ENCODE data around the gene XRCC5.

XRCC5 gene

DNA sequence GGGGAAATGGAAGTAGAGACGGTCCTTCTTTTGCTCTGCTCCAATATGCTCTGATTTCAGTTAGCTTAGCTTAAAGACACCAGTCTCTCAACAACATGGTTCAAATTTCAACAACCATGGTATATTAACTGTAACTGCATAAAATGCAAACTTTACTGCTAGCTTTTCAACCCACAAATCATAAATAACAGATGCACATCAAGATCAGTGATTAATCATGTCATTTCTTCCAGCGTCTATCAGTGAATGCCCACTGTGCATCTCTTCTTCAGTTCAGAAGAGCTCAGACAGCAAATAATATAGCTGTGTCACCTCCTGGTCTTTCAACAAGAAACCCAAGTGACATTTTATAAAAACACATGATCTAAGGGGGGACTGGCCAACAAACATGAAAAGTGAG lies 40.1 kb upstream of the XRCC5 start:
- no peak overlapping the region for H3K4me2 ChIP-seq (ENCODE audit: low read length)
- H3K27me3 ChIP-seq (ENCODE audit: control insufficient read depth, insufficient read depth, low read length): no peaks in the 10 kb centered on the region
- H2AFZ ChIP-seq: no peak overlapping the region
- no peak overlapping the region for H3K4me3 ChIP-seq (ENCODE audit: low read depth, low read length)
- H3K79me2 ChIP-seq: no peaks in the 10 kb centered on the region
- H3K27ac ChIP-seq: no peak overlapping the region
- H3K4me1 ChIP-seq: no peaks in the 10 kb centered on the region
- H3K9me3 ChIP-seq (ENCODE audit: control insufficient read depth, low read length): no peaks in the 10 kb centered on the region
- no peak overlapping the region for H3K9ac ChIP-seq
- H3K36me3 ChIP-seq (ENCODE audit: control insufficient read depth, insufficient read depth, low read length): no peaks in the 10 kb centered on the region
- TF ChIP-seq, protein P1, sequence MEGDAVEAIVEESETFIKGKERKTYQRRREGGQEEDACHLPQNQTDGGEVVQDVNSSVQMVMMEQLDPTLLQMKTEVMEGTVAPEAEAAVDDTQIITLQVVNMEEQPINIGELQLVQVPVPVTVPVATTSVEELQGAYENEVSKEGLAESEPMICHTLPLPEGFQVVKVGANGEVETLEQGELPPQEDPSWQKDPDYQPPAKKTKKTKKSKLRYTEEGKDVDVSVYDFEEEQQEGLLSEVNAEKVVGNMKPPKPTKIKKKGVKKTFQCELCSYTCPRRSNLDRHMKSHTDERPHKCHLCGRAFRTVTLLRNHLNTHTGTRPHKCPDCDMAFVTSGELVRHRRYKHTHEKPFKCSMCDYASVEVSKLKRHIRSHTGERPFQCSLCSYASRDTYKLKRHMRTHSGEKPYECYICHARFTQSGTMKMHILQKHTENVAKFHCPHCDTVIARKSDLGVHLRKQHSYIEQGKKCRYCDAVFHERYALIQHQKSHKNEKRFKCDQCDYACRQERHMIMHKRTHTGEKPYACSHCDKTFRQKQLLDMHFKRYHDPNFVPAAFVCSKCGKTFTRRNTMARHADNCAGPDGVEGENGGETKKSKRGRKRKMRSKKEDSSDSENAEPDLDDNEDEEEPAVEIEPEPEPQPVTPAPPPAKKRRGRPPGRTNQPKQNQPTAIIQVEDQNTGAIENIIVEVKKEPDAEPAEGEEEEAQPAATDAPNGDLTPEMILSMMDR (IDR thresholded peaks at IDR 0.05): no peak

DNA sequence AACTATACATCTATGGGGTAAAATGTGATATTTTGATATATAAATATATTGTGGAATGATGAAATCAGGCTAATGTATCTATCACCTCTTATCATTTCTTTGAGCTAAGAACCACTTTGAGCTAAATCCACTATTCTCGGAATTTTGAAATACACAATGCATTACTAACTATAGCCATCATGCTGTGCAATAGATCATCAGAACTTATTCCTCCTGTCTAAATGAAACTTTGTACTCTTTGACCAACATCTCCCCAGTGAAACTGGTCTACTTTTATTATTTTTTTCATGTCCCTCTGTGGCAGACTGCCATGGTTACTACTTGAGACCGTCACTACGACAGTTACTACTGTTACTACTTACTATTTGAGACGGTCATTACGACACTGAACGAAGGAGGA lies 39.0 kb upstream of the XRCC5 start:
- TF ChIP-seq, protein P1 (IDR thresholded peaks at IDR 0.05): no peak
- no peak overlapping the region for H3K27ac ChIP-seq
- H3K79me2 ChIP-seq: no peaks in the 10 kb centered on the region
- no peaks in the 10 kb centered on the region for H3K9me3 ChIP-seq (ENCODE audit: control insufficient read depth, low read length)
- H3K9ac ChIP-seq: no peak overlapping the region
- no peaks in the 10 kb centered on the region for H3K4me1 ChIP-seq
- H3K36me3 ChIP-seq (ENCODE audit: control insufficient read depth, insufficient read depth, low read length): no peaks in the 10 kb centered on the region
- no peak overlapping the region for H3K4me3 ChIP-seq (ENCODE audit: low read depth, low read length)
- no peak overlapping the region for H2AFZ ChIP-seq
- no peak overlapping the region for H3K4me2 ChIP-seq (ENCODE audit: low read length)
- H3K27me3 ChIP-seq (ENCODE audit: control insufficient read depth, insufficient read depth, low read length): no peaks in the 10 kb centered on the region

DNA sequence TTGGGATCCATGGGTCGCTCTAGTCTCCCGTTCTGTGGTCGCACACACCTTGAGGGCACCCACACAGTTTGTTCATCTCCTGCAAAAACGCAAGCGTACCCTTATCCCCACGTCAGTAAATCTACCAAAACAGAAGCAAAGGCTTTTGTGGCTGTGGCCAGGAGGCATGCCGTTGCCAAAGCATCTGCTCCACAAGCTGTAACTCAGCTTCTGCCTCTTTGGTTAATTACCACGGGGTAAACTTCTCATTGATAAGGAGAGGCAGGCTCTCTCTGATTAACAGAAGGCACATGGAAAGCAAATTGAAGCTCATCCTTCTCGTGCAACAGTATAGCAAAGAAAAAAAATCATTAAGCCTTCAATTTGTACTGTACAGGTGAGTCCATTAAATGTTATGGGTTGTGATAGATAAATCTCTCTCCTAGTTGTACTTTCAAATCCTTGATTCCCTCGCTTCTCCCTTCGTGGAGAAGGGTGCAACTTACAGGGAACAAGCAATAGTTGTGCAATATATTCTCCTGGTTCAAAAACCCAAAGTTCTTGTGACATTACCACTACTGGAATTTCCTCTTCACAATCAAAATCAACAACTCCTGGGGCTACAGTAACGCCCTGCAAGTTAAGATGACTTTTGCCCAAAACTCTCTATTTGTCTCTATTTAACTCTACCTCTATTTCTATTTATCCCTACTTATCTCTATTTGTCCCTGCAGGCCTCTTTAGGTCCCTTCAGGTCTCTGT lies 37.9 kb upstream of the XRCC5 start:
- H2AFZ ChIP-seq: no peak overlapping the region
- no peaks in the 10 kb centered on the region for H3K79me2 ChIP-seq
- H3K4me3 ChIP-seq (ENCODE audit: low read depth, low read length): no peak overlapping the region
- H3K4me2 ChIP-seq (ENCODE audit: low read length): no peak overlapping the region
- TF ChIP-seq, protein P1 (IDR thresholded peaks at IDR 0.05): no peak
- no peaks in the 10 kb centered on the region for H3K9me3 ChIP-seq (ENCODE audit: control insufficient read depth, low read length)
- H3K36me3 ChIP-seq (ENCODE audit: control insufficient read depth, insufficient read depth, low read length): no peaks in the 10 kb centered on the region
- peaks cover 5% of the 10 kb centered on the region for H3K4me1 ChIP-seq
- no peaks in the 10 kb centered on the region for H3K27me3 ChIP-seq (ENCODE audit: control insufficient read depth, insufficient read depth, low read length)
- no peak overlapping the region for H3K9ac ChIP-seq
- H3K27ac ChIP-seq: no peak overlapping the region

DNA sequence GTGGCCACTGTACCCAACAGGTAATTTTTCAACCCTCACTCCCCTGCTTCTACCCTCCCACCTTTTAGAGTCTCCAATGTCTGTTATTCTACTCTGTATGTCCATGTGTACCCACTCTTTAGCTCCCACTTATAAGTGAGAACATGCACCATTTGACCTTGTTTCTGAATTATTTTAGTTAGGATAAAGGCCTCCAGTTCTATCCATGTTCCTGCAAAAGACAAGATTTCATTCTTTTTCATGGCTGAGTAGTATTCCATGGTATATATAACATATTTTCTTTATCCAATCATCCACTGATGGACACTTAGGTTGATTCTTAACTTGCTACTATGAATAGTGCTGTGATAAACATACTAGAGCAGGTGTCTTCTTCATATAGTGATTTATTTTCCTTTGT lies 36.7 kb upstream of the XRCC5 start:
- no peak overlapping the region for H3K9ac ChIP-seq
- no peak overlapping the region for H3K4me3 ChIP-seq (ENCODE audit: low read depth, low read length)
- no peak overlapping the region for H3K27ac ChIP-seq
- peaks cover 5% of the 10 kb centered on the region for H3K4me1 ChIP-seq
- no peaks in the 10 kb centered on the region for H3K79me2 ChIP-seq
- no peaks in the 10 kb centered on the region for H3K36me3 ChIP-seq (ENCODE audit: control insufficient read depth, insufficient read depth, low read length)
- H3K4me2 ChIP-seq (ENCODE audit: low read length): no peak overlapping the region
- TF ChIP-seq, protein P1 (IDR thresholded peaks at IDR 0.05): no peak
- H3K27me3 ChIP-seq (ENCODE audit: control insufficient read depth, insufficient read depth, low read length): no peaks in the 10 kb centered on the region
- no peak overlapping the region for H2AFZ ChIP-seq
- H3K9me3 ChIP-seq (ENCODE audit: control insufficient read depth, low read length): no peaks in the 10 kb centered on the region

DNA sequence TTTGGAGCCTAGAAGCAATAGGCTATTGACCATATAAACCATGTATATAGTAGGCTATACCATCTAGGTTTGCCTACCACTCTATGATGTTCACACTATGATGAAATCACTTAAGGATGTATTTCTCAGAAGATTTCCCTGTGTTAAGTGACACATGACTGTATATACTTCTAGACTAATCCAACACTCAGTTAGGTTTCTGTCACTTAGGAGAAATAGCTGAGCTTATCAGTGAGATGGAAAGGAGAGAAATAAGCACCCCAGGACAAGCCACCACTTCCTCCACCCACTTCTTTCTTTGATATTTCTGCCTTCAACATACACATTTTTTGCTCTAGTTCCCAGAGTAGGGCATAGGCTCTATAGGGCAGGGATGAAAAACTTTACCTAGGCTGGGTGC lies 35.4 kb upstream of the XRCC5 start:
- H3K36me3 ChIP-seq (ENCODE audit: control insufficient read depth, insufficient read depth, low read length): no peaks in the 10 kb centered on the region
- TF ChIP-seq, protein P1 (IDR thresholded peaks at IDR 0.05): no peak
- H3K4me1 ChIP-seq: peaks cover 5% of the 10 kb centered on the region
- no peak overlapping the region for H3K4me3 ChIP-seq (ENCODE audit: low read depth, low read length)
- H3K27ac ChIP-seq: no peak overlapping the region
- no peaks in the 10 kb centered on the region for H3K9me3 ChIP-seq (ENCODE audit: control insufficient read depth, low read length)
- no peak overlapping the region for H2AFZ ChIP-seq
- H3K79me2 ChIP-seq: no peaks in the 10 kb centered on the region
- no peaks in the 10 kb centered on the region for H3K27me3 ChIP-seq (ENCODE audit: control insufficient read depth, insufficient read depth, low read length)
- no peak overlapping the region for H3K4me2 ChIP-seq (ENCODE audit: low read length)
- H3K9ac ChIP-seq: no peak overlapping the region
